ENCODE results near the gene NCAPH2.
A peak's percentile ranks its signal among the peaks of the same experiment; 100 is the strongest.

GRCh38 chr22:50507991-50508884, at the start of gene NCAPH2:
- TF ChIP-seq CTCF (IDR thresholded peaks at IDR 0.05) (peak in 1 of 3 experiments; percentile 7), POLR2A (IDR thresholded peaks at IDR 0.05) (peak; percentile 31)
